Measurements from ENCODE around the gene KCNH8. TPM values are rescaled to one million over a fixed set of nuclear protein-coding genes. Genes with fewer than 3 reads are reported as not detected.

KCNH8 gene
- total RNA-seq, 1 donor = not detected

DNA sequence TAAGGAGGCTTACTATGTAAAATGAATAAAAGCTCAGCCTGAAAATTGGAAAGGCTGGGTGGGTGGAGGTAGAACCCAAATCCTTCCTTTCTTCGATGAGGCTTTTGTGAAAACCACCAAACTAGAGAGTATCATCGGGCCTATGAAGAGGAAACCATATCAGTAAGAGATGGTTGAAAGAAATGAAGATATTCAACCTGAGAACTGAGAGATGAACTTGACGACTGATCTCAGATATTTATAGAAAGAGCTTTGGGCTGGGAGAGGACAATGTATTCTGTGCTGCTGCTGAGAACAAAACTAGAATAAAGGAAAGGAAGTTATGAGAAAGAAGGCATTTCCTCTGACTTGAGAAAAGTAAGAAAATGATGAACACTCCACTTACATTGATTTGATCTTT, 236.6 kb downstream of the KCNH8 start:
- Histone ChIP-seq H3K4me3 (ENCODE audit: insufficient read depth, low read length) (no peak overlapping the region), H3K36me3 (ENCODE audit: insufficient read depth, low read length) (no peaks in the 10 kb centered on the region), H3K9me3 (ENCODE audit: low read depth, low read length) (peaks cover 3% of the 10 kb centered on the region), H4K20me1 (ENCODE audit: insufficient read depth, low read length) (no peaks in the 10 kb centered on the region), H2AFZ (ENCODE audit: low read length) (no peak overlapping the region), H3K4me2 (ENCODE audit: insufficient read depth, low read length) (no peak overlapping the region), H3K79me2 (ENCODE audit: insufficient read depth, low read length) (no peaks in the 10 kb centered on the region), H3K27me3 (ENCODE audit: insufficient read depth, low read length) (no peaks in the 10 kb centered on the region), H3K27ac (ENCODE audit: low read depth, low read length) (no peak overlapping the region), H3K4me1 (ENCODE audit: insufficient read depth, low read length) (no peaks in the 10 kb centered on the region)
- TF ChIP-seq, protein P1, sequence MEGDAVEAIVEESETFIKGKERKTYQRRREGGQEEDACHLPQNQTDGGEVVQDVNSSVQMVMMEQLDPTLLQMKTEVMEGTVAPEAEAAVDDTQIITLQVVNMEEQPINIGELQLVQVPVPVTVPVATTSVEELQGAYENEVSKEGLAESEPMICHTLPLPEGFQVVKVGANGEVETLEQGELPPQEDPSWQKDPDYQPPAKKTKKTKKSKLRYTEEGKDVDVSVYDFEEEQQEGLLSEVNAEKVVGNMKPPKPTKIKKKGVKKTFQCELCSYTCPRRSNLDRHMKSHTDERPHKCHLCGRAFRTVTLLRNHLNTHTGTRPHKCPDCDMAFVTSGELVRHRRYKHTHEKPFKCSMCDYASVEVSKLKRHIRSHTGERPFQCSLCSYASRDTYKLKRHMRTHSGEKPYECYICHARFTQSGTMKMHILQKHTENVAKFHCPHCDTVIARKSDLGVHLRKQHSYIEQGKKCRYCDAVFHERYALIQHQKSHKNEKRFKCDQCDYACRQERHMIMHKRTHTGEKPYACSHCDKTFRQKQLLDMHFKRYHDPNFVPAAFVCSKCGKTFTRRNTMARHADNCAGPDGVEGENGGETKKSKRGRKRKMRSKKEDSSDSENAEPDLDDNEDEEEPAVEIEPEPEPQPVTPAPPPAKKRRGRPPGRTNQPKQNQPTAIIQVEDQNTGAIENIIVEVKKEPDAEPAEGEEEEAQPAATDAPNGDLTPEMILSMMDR (IDR thresholded peaks at IDR 0.05; ENCODE audit: extremely low read depth, low read depth, low read length) = no peak
- no peak for DNase-seq (ENCODE audit: insufficient read length, low spot score, missing footprints)

DNA sequence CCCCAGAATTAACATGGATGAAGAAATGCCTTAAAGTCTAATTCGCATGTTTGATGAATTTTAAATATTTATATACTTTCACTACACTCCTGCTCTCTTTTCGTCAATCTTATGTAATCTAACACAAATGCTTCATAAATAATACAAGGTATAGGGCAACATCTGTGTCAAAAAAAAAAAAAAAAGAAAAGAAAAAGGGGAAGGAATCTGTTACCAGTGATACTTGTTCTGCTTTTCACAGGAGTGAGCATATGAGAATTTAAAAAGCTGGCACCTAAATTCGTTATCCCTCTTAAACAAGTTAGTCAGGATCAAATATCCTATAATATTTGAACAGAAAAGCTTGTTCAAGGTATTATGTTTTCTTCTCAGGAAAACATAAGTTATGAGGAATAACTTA, 243.8 kb downstream of the KCNH8 start:
- peaks cover 3% of the 10 kb centered on the region for H3K9me3 ChIP-seq (ENCODE audit: low read depth, low read length)
- no peaks in the 10 kb centered on the region for H3K79me2 ChIP-seq (ENCODE audit: insufficient read depth, low read length)
- no peaks in the 10 kb centered on the region for H3K4me1 ChIP-seq (ENCODE audit: insufficient read depth, low read length)
- peak; percentile 46 for DNase-seq (ENCODE audit: insufficient read length, low spot score, missing footprints)
- no peak overlapping the region for H3K27ac ChIP-seq (ENCODE audit: low read depth, low read length)
- TF ChIP-seq, protein P1 (IDR thresholded peaks at IDR 0.05; ENCODE audit: extremely low read depth, low read depth, low read length) = no peak
- H2AFZ ChIP-seq (ENCODE audit: low read length) = no peak overlapping the region
- H3K4me2 ChIP-seq (ENCODE audit: insufficient read depth, low read length) = no peak overlapping the region
- no peaks in the 10 kb centered on the region for H3K27me3 ChIP-seq (ENCODE audit: insufficient read depth, low read length)
- H3K36me3 ChIP-seq (ENCODE audit: insufficient read depth, low read length) = no peaks in the 10 kb centered on the region
- H4K20me1 ChIP-seq (ENCODE audit: insufficient read depth, low read length) = no peaks in the 10 kb centered on the region
- H3K4me3 ChIP-seq (ENCODE audit: insufficient read depth, low read length) = no peak overlapping the region

DNA sequence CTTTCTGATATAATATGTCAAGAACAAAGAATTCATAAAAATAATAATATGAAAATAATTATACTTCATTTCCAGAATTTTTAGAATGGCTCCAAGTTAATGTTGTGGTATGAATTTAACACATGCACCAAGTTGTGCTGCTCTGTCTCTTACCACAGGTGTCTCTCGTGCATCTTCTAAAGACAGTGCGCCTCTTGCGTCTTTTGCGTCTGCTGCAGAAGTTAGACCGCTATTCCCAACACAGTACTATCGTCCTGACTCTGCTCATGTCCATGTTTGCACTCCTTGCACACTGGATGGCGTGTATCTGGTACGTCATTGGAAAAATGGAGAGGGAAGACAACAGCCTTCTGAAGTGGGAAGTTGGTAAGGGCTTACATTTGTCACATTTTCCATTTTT, 246.6 kb downstream of the KCNH8 start:
- H4K20me1 ChIP-seq (ENCODE audit: insufficient read depth, low read length) = no peaks in the 10 kb centered on the region
- no peak overlapping the region for H3K4me2 ChIP-seq (ENCODE audit: insufficient read depth, low read length)
- H2AFZ ChIP-seq (ENCODE audit: low read length) = no peak overlapping the region
- no peak for DNase-seq (ENCODE audit: insufficient read length, low spot score, missing footprints)
- no peaks in the 10 kb centered on the region for H3K4me1 ChIP-seq (ENCODE audit: insufficient read depth, low read length)
- H3K4me3 ChIP-seq (ENCODE audit: insufficient read depth, low read length) = no peak overlapping the region
- no peaks in the 10 kb centered on the region for H3K27me3 ChIP-seq (ENCODE audit: insufficient read depth, low read length)
- no peak overlapping the region for H3K27ac ChIP-seq (ENCODE audit: low read depth, low read length)
- no peaks in the 10 kb centered on the region for H3K79me2 ChIP-seq (ENCODE audit: insufficient read depth, low read length)
- TF ChIP-seq, protein P1 (IDR thresholded peaks at IDR 0.05; ENCODE audit: extremely low read depth, low read depth, low read length) = no peak
- H3K36me3 ChIP-seq (ENCODE audit: insufficient read depth, low read length) = no peaks in the 10 kb centered on the region
- H3K9me3 ChIP-seq (ENCODE audit: low read depth, low read length) = no peaks in the 10 kb centered on the region

DNA sequence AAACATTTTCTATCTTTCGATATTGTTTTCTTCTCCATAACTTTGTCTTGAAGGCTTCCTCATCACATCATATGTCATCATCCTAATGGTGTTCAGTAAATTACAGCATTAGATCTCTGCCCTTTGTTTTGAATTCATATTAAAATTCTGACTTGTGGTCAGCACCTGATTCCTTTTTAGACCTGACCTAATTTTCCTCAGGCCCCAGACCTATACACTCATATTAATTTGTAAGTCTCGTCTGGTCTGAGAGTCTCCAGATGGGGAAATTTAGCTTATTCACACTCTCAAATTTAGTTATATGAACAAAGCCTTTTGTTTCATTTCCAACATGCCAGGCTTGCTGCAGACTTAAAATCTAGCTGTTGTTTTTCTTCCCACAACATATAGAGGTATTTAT, 248.4 kb downstream of the KCNH8 start:
- H3K4me2 ChIP-seq (ENCODE audit: insufficient read depth, low read length) = no peak overlapping the region
- DNase-seq (ENCODE audit: insufficient read length, low spot score, missing footprints) = no peak
- no peaks in the 10 kb centered on the region for H3K36me3 ChIP-seq (ENCODE audit: insufficient read depth, low read length)
- H4K20me1 ChIP-seq (ENCODE audit: insufficient read depth, low read length) = no peaks in the 10 kb centered on the region
- H3K9me3 ChIP-seq (ENCODE audit: low read depth, low read length) = no peaks in the 10 kb centered on the region
- no peak overlapping the region for H3K27ac ChIP-seq (ENCODE audit: low read depth, low read length)
- TF ChIP-seq, protein P1 (IDR thresholded peaks at IDR 0.05; ENCODE audit: extremely low read depth, low read depth, low read length) = no peak
- H3K4me1 ChIP-seq (ENCODE audit: insufficient read depth, low read length) = no peaks in the 10 kb centered on the region
- H3K27me3 ChIP-seq (ENCODE audit: insufficient read depth, low read length) = no peaks in the 10 kb centered on the region
- no peak overlapping the region for H2AFZ ChIP-seq (ENCODE audit: low read length)
- H3K79me2 ChIP-seq (ENCODE audit: insufficient read depth, low read length) = no peaks in the 10 kb centered on the region
- no peak overlapping the region for H3K4me3 ChIP-seq (ENCODE audit: insufficient read depth, low read length)

Measured in osteoblast (primary cell).